Esophagus squamous epithelium (tissue), 5 donors: ENCODE data around the gene CUTA. TPM values are rescaled to one million over a fixed set of nuclear protein-coding genes. Genes with fewer than 3 reads are reported as not detected.

Source experiments
- DNase-seq: peaks from one replicate; lab custom pipeline; 2025; lab: John Stamatoyannopoulos, UW
- H3K27ac ChIP-seq, 4 donors: fragments of 200-600 bp; sonication (generic); one replicate each; pipeline ENCODE4 v1.5.1; 2016 to 2019; ENCODE audit warnings: mild to moderate bottlenecking in 1 of 4
- H3K27me3 ChIP-seq, 4 donors: fragments of 200-600 bp; sonication (generic); 1 replicate in 3 of 4; 2 replicates in 1 of 4; pipeline versions ENCODE4 v1.5.1 to v1.6.0; 2017 to 2021; ENCODE audit warnings: antibody characterized with exemption in 1 of 4
- H3K36me3 ChIP-seq, 3 donors: fragments of 200-600 bp; sonication (generic); one replicate each; pipeline ENCODE4 v1.5.1; 2016 to 2019
- H3K4me1 ChIP-seq, 3 donors: fragments of 200-600 bp; sonication (generic); one replicate each; pipeline ENCODE4 v1.5.1; 2017 to 2019
- H3K4me3 ChIP-seq, 4 donors: fragments of 200-600 bp; sonication (generic); 1 replicate in 3 of 4; 2 replicates in 1 of 4; pipeline ENCODE4 v1.5.1; 2016 to 2019; ENCODE audit warnings: mild to moderate bottlenecking in 2 of 4, moderate library complexity in 1 of 4
- H3K9me3 ChIP-seq, 3 donors: fragments of 200-600 bp; sonication (generic); one replicate each; pipeline ENCODE4 v1.5.1; 2016 to 2019
- CTCF ChIP-seq, 6 experiments: fragments of 450-650 bp in 4 of 6; fragments of 200-600 bp in 2 of 6; sonication (generic) in 2 of 6; IDR thresholded peaks; one replicate each; pipeline ENCODE4 v1.5.1; 2016 to 2019; ENCODE audit warnings: antibody characterized with exemption in 6 of 6, mild to moderate bottlenecking in 4 of 6, moderate library complexity in 4 of 6
- POLR2A ChIP-seq, 4 donors: fragments of 450-650 bp; IDR thresholded peaks; one replicate each; pipeline ENCODE4 v1.6.1; 2017; ENCODE audit warnings: antibody characterized with exemption in 4 of 4, mild to moderate bottlenecking in 4 of 4, moderate library complexity in 3 of 4
- WGBS, 2 donors: methylation state at CpG; one replicate each; pipeline ENCODE4 v1.1.5; 2018; 5-methylcytosine and 5-hydroxymethylcytosine counted together
- intact Hi-C: fragments of 100-400 bp; cut with DNase I; formaldehyde crosslinking; loops from one replicate; pipeline ENCODE4 v1.15.0; 2022
- total RNA-seq, 4 donors: library from RNA; depleted of rRNA; stranded (reverse); fragments of >200 nt; gene quantifications; one replicate each; pipeline ENCODE4 v1.1.0, GENCODE V29; 2016
- donor health status: DM: yes; HTN: yes; CAD: no.

The CUTA gene
- total RNA-seq, 4 donors from 2014 or later, result 46.0 to 93.1 (median 69.4) TPM

GRCh38 chr6:33430991-33431879, 13.3 kb upstream of the CUTA start:
- H3K27ac ChIP-seq, result peak overlapping the region in 2 of 4 donors; percentile 69 to 96

GRCh38 chr6:33430334-33430733, 12.4 kb upstream of the CUTA start:
- TF ChIP-seq POLR2A (IDR thresholded peaks at IDR 0.05) (no peak), CTCF (IDR thresholded peaks at IDR 0.05) (no peak)
- peak overlapping the region in 1 of 4 donors; percentile 39 for H3K4me3 ChIP-seq
- intact Hi-C loops, result no loop called here
- H3K27me3 ChIP-seq, result no peaks in the 10 kb centered on the region
- H3K4me1 ChIP-seq, result peaks cover 42 to 75% (median 46%) of the 10 kb centered on the region in 3 donors
- DNase-seq, result no peak
- peaks cover 0 to 14% (median 0%) of the 10 kb centered on the region in 3 donors for H3K36me3 ChIP-seq
- no peaks in the 10 kb centered on the region for H3K9me3 ChIP-seq
- H3K27ac ChIP-seq, result peak overlapping the region in 3 of 4 donors; percentile 85 to 96 (median 91)
- WGBS, 2 donors, result 34 to 38% methylated on average over 2 of the region's 2 CpGs

More at GRCh38 chr6:33430991-33431879, 13.3 kb upstream of the CUTA start:
- no peak for TF ChIP-seq POLR2A (IDR thresholded peaks at IDR 0.05)
- TF ChIP-seq CTCF (IDR thresholded peaks at IDR 0.05), result no peak
- Histone ChIP-seq H3K4me3 (peak overlapping the region in 2 of 4 donors; percentile 18 to 39), H3K36me3 (peaks cover 0 to 23% (median 2%) of the 10 kb centered on the region in 3 donors), H3K27me3 (no peaks in the 10 kb centered on the region), H3K9me3 (no peaks in the 10 kb centered on the region), H3K4me1 (peaks cover 37 to 68% (median 46%) of the 10 kb centered on the region in 3 donors)
- intact Hi-C loops, result no loop called here
- no peak for DNase-seq
- WGBS, 2 donors, result 4% methylated on average over 10 of the region's 12 CpGs

- peaks cover 48 to 81% (median 50%) of the 10 kb centered on the region in 3 donors for H3K4me1 ChIP-seq
- intact Hi-C loops, result no loop called here
- DNase-seq, result no peak
Measured at GRCh38 chr6:33429750-33430052, 11.8 kb upstream of the CUTA start.

GRCh38 chr6:33428966-33429749, 11.3 kb upstream of the CUTA start:
- H3K4me1 ChIP-seq, result peaks cover 50 to 86% (median 55%) of the 10 kb centered on the region in 3 donors
- peaks cover 0 to 10% (median 0%) of the 10 kb centered on the region in 3 donors for H3K36me3 ChIP-seq
- H3K9me3 ChIP-seq, result no peaks in the 10 kb centered on the region
- intact Hi-C loops, result no loop called here
- H3K27me3 ChIP-seq, result no peaks in the 10 kb centered on the region
- WGBS, 2 donors, result 33 to 39% methylated on average over 5 of the region's 5 CpGs
- DNase-seq, result no peak
- TF ChIP-seq POLR2A (IDR thresholded peaks at IDR 0.05) (no peak), CTCF (IDR thresholded peaks at IDR 0.05) (no peak)
- H3K27ac ChIP-seq, result peak overlapping the region; percentile 75 to 96 (median 88)
- H3K4me3 ChIP-seq, result peak overlapping the region in 2 of 4 donors; percentile 53 to 68

More at GRCh38 chr6:33429750-33430052, 11.8 kb upstream of the CUTA start:
- Histone ChIP-seq H3K27me3 (no peaks in the 10 kb centered on the region), H3K4me3 (no peak overlapping the region), H3K27ac (peak overlapping the region; percentile 75 to 96 (median 88)), H3K9me3 (no peaks in the 10 kb centered on the region), H3K36me3 (peaks cover 0 to 10% (median 0%) of the 10 kb centered on the region in 3 donors)
- 0 to 15% methylated on average over 2 of the region's 2 CpGs for WGBS, 2 donors
- TF ChIP-seq CTCF (IDR thresholded peaks at IDR 0.05) (no peak), POLR2A (IDR thresholded peaks at IDR 0.05) (no peak)
